HFF-Myc (cell line): Measurements from ENCODE around the gene SRPRB.

Experiments used
- DNase-seq: peaks from one replicate; pipeline ENCODE4 v3.0.0-alpha.2; 2011; ENCODE audit warnings: low read depth; ENCODE audit errors: extremely low read depth
- H3K4me3 ChIP-seq: replicated peaks from 2 replicates; pipeline ENCODE4 v1.5.1; 2011; ENCODE audit warnings: low read depth, mild to moderate bottlenecking, control low read depth, low read length
- TF ChIP-seq, protein P1 (sequence below): IDR thresholded peaks from 2 replicates; pipeline ENCODE4 v1.5.1; 2012; ENCODE audit warnings: mild to moderate bottlenecking, low read depth, low read length, control low read depth; ENCODE audit errors: missing control alignments

Gene SRPRB

DNA sequence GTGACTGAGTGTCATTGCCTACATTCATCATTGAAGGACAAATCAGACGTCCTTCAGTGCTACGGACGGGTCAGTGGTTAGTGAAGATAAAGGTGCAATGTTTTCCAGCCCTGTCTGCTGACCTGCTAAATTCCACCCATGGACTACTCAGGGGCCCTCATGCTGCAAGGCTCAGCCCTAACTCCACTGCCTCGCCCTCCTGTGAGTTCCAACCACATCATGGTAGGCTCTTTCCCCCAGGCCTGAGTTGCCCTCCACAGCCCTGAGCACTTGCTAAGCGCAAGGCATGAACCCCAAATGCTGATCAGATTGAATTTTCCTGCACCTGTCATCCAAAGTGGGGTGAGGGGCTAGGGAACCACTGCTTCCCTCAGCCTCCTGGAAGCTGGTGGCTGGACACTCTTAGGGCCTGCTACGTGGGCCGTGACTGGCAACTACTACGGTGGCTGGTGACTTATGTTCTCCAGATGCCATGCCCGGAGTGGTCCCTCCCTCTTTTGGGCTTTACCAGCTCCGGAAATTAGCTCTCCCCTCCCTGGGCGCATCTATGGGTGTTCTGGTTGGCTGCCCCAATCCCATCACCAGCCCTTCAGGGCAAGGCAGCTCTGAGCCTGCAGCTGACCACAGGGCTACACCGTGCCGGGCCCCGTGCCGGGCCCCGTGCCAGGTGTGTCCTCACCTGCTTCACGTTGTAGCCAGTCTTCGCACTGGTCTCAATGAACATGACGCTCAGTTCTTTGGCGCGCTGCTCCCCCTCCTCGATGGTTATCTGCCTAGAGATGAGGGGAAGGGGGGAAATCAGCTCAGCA lies 32.1 kb downstream of the SRPRB start:
- no peak overlapping the region for H3K4me3 ChIP-seq
- DNase-seq, result no peak
- TF ChIP-seq, protein P1, sequence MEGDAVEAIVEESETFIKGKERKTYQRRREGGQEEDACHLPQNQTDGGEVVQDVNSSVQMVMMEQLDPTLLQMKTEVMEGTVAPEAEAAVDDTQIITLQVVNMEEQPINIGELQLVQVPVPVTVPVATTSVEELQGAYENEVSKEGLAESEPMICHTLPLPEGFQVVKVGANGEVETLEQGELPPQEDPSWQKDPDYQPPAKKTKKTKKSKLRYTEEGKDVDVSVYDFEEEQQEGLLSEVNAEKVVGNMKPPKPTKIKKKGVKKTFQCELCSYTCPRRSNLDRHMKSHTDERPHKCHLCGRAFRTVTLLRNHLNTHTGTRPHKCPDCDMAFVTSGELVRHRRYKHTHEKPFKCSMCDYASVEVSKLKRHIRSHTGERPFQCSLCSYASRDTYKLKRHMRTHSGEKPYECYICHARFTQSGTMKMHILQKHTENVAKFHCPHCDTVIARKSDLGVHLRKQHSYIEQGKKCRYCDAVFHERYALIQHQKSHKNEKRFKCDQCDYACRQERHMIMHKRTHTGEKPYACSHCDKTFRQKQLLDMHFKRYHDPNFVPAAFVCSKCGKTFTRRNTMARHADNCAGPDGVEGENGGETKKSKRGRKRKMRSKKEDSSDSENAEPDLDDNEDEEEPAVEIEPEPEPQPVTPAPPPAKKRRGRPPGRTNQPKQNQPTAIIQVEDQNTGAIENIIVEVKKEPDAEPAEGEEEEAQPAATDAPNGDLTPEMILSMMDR, result no peak

DNA sequence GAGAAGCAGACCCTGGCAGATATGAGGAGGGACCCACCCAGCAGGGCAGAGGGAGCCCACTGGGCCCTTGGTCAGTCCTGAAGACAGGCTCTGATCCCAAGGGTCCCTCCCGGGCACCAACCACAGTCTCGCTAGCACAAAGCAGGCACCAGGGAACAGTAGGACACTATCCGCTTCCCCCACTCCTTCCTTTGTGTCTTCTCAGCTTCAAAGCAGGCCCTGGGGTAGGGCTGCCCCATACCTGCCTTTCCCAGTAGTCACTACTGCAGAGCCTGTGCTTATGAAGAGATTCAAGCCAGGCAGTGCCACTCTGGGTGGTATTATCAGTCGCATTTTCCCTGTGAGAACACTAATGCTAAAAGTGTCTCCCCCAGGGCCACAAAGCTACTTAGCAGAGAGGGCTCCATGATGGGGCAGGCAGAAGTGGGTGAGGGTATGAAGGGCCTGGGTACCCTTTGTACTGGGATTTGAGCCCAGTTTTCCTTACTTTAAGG lies 32.7 kb downstream of the SRPRB start:
- TF ChIP-seq, protein P1, result no peak
- no peak overlapping the region for H3K4me3 ChIP-seq
- no peak for DNase-seq

DNA sequence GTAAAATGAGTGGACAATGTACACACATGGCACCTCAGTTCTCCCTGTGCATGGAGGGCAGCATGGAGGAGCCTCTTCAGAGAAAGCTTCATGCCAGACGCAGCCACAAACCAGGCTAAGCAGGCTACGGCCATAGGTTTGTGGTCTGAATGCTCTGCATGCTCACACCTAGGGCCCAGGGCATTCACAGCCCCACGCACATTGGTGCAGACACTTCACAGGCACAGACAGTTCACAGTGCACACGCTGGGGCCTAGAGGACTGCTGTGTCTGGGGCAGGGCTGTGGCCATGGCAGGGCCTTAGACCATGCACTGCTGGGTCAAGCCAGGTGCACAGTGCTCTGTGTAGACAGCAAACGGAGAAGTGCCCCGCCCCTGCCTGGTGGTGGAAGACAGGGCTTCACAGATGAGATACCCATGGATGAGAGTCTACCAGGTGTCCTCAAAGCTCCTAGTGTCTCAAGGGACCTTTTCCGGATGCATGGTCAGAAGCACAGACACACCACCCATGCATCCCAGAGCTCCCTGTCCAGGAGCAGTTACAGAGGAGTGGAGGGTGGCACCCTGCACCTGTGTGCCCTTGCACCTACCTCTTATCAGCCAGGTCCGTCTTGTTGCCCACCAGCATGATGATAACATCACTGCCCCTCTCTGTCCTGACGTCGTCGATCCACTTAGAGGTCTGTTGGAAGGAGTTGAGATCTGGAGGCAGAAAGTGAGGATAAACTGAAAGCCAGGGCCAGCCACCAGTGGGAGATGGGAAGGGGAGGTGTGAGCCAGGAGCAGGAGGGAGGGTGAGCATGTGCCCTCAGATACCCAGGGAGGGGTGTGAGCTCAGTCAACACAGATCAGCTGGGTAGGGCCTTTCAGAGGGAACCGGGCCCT lies 33.5 kb downstream of the SRPRB start:
- TF ChIP-seq, protein P1, result no peak
- DNase-seq, result no peak
- H3K4me3 ChIP-seq, result no peak overlapping the region

DNA sequence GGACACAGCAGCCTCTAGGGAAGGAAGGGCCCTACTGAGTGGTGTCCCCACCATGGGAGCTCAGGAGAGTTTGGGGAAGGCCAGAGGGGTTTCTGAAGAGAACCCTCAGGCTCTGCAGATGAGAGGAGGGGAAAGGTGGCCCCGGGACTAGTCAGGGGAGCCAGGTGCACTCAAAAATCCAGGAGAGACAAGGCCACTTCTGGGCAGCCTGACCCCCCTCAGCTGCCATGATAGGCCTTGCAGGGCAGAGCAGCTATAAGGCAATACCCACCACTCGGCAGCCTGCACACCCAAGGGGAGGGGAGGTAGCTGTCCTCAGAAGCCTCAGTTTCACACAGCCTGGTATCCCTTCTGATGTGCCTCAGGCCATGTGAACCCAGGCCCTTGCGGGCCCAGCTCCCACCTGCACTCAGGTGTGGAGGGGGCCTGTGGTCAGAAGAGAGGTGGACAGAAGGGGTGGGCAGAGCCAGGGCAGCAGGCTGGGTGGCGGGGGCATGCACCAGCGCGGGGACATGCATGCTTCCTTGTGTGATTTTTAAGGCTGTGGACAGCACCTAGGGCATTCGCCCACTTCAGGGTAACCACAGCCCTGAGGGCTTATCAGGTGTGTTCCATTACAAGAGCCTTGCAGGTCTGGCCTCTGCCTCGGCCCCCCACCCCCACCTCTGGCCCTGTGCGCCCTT lies 34.6 kb downstream of the SRPRB start:
- no peak overlapping the region for H3K4me3 ChIP-seq
- DNase-seq, result no peak
- TF ChIP-seq, protein P1, result no peak

DNA sequence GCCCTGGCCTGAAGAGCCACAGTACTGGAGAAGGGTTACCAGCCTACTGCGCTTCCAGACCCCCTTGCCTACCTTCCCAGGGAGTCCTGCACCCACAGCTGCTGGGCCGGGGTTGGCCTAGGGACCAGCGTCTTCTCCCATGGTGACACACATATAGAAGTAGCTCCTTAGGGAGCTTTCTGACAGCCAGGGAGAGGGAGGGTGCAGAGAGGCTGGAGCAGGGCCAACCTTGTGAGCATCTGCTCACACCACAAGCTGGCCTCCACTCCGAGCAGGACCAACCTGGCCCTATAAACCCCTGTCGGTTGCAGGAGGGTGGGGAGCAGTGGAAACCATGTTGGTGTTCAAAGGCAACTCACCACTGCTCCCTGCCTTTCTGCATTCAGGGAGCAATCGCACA lies 35.2 kb downstream of the SRPRB start:
- no peak for DNase-seq
- TF ChIP-seq, protein P1, result no peak
- H3K4me3 ChIP-seq, result no peak overlapping the region

DNA sequence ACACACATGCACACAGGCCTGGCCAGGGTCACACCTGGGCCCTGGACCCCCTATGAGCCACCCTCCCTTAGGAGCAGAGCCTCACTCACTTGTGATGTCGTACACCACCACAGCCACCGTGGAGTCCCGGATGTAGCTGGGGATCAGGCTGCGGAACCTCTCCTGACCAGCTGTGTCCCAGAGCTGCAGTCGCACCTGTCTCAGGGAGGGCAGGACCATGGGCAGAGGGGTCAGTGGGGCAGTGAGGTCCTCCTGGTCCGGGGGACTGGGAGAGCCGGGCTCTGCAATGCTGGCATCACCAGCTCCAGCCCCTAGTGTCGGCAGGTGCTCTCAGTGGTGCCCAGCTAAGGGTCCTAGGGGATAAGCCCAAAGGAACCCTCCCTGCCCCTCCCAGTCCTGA lies 35.6 kb downstream of the SRPRB start:
- DNase-seq, result no peak
- TF ChIP-seq, protein P1, result no peak
- H3K4me3 ChIP-seq, result no peak overlapping the region
